HG03565 (cell line): ENCODE data around the gene MED13.

Source experiments
- ATAC-seq: cut with Tn5 transposase; IDR thresholded peaks from one replicate; pipeline ENCODE4 v1.9.1; 2021; ENCODE audit warnings: mild to moderate bottlenecking, moderate library complexity; ENCODE audit not compliant: unreplicated experiment

MED13 gene, protein sequence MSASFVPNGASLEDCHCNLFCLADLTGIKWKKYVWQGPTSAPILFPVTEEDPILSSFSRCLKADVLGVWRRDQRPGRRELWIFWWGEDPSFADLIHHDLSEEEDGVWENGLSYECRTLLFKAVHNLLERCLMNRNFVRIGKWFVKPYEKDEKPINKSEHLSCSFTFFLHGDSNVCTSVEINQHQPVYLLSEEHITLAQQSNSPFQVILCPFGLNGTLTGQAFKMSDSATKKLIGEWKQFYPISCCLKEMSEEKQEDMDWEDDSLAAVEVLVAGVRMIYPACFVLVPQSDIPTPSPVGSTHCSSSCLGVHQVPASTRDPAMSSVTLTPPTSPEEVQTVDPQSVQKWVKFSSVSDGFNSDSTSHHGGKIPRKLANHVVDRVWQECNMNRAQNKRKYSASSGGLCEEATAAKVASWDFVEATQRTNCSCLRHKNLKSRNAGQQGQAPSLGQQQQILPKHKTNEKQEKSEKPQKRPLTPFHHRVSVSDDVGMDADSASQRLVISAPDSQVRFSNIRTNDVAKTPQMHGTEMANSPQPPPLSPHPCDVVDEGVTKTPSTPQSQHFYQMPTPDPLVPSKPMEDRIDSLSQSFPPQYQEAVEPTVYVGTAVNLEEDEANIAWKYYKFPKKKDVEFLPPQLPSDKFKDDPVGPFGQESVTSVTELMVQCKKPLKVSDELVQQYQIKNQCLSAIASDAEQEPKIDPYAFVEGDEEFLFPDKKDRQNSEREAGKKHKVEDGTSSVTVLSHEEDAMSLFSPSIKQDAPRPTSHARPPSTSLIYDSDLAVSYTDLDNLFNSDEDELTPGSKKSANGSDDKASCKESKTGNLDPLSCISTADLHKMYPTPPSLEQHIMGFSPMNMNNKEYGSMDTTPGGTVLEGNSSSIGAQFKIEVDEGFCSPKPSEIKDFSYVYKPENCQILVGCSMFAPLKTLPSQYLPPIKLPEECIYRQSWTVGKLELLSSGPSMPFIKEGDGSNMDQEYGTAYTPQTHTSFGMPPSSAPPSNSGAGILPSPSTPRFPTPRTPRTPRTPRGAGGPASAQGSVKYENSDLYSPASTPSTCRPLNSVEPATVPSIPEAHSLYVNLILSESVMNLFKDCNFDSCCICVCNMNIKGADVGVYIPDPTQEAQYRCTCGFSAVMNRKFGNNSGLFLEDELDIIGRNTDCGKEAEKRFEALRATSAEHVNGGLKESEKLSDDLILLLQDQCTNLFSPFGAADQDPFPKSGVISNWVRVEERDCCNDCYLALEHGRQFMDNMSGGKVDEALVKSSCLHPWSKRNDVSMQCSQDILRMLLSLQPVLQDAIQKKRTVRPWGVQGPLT (N-terminal part only)

DNA sequence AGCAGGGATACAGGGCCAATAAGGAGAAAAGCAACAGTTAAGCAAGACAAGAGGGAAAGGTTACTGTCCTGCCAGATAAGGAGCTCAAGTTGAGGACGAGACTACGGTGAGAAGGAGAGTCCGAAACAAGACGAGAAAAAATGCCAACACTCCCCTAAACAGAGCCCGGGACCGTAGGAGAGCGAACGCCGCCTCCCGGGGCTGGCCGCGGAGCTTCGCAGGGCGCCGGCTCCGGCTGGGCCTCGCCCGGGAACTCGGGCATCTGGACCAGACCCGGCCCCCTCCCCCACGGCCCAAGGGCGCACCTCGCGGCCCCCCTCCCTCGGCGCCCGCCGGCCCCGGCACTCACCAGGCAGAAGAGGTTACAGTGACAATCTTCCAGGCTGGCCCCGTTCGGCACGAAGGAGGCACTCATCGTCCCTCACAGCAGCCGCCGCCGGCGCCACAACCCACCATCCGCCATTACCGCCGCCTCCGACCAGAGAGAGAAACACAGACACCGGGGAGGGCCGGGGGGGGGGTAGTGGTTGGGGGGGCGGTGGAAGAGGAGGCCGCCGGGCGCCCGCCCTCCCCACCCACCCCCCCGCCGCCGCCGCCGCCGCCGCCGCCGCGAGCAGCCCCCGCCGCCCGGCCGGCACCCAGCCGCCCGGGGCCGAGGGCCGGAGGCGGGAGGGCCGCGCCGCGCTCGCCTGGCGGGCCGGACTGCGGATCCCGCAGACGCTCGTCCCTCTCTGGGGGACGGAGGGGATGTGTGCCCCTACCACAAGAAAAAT is at the start of gene MED13:
MED13 (minus strand) TSS at position 488 of the 773 bp plus-strand sequence; CDS start at position 415, 73 bp downstream.
- ATAC-seq, result peak; percentile 1

DNA sequence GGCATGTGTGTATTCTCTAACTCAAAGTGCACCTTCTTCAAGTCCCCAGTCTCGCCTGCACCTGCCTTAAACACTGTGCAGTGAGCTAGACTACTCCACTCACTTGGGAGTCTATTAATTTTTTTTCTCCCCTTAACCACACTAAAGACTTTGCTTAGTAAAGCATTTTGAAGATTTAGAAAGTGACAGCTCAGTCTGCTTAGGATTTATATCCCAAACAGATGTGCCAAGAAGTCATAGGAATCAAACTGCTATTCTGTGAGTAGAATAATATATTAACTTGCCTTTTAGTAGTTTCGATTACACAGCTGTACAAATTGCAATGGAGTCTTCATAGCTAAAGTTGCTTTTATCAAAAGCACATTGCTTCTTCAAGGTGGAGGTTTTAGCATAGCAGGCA is 47.2 kb upstream of the MED13 start:
- no peak for ATAC-seq

DNA sequence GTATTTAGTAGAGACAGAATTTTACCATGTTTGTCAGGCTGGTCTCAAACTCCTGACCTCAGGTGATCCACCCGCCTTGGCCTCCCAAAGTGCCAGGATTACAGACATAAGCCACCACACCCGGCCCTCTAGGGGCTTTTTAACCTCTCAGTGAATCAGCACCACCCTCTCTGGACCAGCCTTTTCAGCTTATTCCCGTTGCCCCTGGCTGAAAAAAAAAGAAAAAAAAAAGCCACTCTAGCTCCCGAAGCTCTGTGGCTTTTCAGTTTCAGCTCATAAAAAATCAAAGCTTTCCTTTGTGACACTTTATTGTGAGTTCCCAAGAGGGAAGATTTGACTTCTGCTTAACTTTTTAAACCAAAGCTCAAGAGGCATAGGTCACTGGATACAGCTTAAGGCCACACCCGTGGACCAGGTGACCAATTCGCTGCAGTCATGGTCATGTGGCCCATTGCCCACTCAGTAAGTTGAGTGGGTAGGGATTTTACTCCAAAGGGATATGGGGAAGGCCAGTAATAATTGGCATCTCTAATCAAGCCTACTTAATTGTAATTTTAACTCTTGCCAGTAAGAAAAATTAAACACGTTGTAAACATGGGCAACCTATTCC is 46.6 kb upstream of the MED13 start:
- ATAC-seq, result no peak

DNA sequence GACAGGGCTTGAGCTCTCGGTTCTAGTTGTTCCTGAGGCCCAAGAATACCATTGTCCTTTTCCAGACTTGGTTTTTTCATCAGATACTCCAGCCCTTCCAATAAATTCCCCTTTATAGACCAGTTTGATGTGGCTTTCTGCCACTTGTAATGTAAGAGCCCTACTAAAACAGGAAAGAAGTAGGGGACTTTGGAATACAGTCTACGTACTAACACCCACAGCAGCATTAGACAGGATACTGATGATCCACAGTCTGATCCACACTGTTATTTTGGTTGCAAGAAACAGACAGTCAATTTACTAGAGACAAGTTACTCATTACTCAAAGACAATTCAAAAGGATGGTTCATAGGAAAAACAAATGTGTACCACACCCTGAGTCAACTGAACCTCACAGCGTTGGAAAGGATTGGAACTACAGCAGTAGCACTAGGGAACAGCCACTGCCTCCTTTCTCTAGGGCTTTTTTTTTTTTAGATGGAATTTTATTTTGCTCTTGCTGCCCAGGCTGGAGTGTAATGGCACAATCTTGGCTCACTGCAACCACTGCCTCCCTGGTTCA is 45.9 kb upstream of the MED13 start:
- ATAC-seq, result no peak

DNA sequence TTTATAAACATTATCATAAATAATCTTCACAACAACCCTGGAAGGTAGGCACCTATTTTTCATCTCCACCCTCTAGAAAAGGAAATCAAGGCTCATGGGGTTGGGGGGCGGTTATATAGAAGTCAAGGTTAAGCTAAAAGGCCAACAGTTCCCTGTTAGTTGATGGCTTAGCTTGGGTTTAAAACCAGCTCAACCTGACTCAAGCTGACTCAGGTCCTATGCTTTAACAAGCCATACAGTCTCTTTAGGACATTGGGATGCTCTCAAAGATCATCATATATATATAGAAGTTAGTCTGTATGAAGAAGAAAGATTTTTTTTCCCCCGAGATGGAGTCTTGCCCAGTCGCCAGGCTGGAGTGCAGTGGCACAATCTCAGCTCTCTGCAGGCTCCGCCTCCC is 44.8 kb upstream of the MED13 start:
- ATAC-seq, result no peak

DNA sequence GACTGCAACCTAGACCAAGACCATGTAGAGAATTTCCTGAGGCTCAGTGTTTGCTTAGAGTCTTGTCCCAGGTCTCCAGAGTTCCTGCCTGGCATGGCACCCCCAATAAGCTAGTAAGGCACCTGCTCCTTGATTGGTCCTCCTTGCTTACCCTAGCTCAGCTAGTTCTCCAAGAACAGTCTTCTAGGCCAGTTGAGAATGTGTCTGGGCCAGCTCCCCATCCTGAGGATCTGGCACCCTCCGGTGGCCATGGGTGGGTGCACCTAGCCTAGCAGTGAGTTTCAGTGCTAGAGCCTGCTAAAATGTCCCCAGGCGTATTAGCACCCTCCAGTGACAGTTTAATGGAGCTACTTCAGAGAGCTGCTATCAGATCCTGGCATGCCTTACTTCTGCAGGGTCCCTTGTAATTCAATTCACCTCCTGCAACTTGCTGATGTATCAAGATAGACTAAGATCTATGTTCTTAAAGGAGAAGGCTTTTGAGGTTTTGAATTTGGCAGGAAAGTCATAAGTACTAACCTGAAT is 44.4 kb upstream of the MED13 start:
- peak; percentile 99 for ATAC-seq

DNA sequence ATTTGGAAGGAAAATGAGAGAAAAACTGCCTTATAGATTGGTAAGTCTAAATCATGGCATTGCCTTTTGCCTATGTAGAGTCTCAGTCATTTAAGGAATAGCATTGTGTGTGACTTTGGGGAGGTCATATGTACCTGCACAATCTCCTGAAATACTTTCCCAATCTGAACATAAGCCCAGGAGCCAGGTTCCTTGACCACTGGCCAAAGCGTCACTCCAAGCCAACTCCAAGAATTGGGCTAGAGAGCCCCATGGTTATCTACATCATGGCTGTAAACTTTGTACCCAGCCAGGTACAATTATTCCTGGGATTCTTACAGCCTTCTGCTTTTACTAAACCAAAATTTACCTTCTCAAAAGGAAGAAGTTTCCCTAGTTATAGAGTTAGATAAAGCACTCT is 40.8 kb upstream of the MED13 start:
- no peak for ATAC-seq

DNA sequence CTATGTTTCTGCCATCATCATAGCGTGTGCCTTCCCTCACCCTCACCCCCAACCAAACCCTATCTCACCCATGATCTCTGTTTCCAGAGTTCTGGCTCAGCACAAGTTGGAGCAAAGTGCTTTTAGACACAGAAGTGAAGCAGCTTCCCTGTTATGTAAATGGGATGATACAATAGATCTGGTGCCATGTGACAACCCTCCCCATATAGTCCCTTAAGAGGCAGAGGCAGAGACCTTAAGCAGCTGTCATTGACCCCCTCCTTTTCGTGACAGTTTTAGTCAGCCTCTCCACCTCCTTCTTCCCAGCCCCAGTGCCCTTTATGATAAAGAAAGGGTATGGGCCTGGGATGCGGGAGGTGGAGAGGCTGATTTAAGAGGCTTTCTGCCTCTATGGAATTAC is 40.3 kb upstream of the MED13 start:
- ATAC-seq, result no peak

DNA sequence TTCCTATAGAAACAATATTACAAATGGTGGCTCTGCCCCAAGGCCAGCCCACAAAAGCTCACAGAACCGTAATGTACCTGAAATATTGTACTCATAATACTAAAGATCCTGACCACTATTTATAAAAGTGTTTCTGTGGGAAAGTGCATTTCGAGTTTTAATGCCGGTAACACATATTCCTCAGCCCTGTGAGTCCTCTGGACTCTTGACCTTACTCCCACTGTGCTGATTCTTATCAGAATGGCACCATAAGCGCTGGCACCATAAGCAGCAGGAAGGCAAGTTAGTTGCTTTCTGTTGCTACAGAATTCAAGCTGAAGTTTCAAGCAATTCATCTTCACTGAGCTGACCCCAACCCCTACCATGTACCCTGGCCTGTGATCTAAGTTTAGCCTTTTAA is 36.4 kb upstream of the MED13 start:
- no peak for ATAC-seq

DNA sequence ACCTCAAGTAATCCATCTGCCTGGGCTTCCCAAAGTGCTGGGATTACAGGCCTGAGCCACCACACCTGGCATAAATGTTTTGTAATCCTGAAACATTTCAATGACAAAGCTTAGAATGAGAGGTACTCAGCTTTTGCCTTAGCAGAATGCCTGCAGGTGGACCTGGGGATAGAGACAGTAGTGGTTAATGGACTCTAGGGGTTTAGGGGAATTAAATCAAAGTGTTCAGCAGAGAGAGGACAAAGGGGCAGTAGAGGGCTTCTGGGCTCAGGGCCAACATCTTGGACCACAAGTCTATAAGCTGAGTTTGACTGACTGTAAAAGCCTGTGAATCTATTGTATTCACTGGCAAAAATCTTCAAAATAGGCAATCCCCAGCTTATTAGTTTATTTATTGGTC is 36.0 kb upstream of the MED13 start:
- no peak for ATAC-seq

DNA sequence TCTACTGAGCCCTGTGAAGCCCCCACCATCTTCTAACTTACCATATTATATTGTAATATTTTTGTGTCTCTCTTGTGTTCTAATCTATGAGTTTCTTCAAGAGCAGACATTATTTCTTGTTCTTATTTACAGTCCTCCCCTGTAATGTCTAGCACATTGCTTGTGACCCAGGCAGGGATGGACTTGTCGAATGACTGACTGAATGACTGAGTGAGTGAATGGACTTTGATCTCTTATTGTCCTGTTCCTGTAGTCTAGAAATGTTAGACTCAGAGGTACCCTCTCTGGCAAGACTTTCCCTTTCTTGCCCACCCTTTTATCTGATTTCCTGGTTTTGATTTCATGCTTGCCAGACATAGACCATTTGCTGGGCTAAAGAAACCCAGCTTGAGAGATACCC is 35.0 kb upstream of the MED13 start:
- no peak for ATAC-seq

DNA sequence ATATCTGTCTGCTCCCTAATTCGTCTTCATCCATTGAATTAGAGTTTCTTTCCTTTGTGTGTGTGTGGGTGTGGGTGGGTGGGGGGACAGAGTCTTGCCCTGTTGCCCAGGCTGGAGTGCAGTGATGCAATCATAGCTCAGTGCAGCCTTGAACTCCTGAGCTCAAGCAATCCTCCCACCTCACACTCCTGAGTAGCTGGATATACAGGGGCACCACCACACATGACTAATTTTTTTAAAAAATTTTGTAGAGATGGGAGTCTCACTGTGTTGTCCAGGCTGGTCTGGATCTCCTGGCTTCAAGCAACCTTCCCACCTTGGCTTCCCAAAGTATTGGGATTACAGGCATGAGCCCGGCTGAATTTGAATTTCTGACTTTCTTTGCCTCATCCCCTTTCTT is 34.5 kb upstream of the MED13 start:
- ATAC-seq, result no peak

DNA sequence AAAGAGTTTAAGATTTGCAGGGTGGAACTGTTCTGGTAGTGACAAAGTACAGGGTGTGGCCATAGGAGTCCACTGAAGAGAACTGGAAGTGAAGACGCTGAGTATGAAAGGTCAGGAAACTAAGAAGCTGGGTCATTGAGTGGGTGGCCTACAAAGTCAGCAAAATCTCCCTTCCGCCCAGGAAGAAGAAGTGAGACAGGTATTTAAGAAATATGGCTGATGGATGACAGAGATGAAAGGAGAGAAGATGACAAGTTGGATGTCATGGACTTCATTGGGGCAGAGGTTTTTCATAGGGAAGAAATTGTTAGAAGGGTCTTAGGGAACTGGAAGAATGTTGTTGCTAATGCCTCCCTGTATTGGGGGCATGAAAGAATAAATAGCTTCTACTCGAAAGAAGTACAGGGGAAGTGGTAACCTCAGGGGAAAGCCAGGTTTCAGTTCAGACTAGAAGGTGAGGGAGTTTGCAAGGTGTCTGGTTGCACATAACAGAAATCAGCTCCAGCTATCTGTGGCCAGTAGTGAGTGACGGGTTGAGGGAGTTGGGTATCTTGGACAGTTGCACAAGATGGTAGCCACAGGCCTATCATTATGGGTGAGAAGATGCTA is 33.6 kb upstream of the MED13 start:
- ATAC-seq, result peak; percentile 81

DNA sequence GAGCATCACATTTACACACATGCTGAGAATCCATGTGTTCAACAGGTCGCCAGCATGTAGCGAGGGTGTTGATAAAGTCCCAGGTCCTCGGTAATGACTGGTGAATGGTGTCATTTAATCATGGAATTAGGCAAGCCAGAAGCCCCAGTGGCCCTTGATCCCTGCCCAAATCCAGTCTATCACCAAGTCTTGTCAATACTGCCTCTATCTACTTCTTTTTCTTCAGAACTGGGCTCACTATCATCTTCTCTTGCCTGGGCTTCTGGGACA is 31.3 kb upstream of the MED13 start:
- ATAC-seq, result no peak

DNA sequence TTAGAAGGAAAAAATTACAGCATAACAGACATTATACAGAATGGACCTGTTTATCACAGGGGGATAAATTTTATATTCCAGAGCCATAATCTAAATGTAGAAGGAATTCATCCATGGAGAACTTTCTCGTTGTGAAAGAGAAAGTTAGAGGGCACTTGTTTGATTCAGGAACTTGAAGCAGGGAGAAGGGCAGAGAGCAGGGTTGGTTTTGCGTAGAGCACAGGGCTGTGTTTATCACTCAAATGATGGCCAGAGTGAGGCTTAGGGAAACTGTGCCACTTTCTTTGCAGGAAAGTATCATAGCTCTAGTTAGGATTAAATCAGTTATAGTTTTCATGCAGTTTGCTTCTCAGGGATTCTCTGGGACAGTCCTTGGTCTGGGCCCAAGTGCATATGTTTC is 29.1 kb upstream of the MED13 start:
- no peak for ATAC-seq

DNA sequence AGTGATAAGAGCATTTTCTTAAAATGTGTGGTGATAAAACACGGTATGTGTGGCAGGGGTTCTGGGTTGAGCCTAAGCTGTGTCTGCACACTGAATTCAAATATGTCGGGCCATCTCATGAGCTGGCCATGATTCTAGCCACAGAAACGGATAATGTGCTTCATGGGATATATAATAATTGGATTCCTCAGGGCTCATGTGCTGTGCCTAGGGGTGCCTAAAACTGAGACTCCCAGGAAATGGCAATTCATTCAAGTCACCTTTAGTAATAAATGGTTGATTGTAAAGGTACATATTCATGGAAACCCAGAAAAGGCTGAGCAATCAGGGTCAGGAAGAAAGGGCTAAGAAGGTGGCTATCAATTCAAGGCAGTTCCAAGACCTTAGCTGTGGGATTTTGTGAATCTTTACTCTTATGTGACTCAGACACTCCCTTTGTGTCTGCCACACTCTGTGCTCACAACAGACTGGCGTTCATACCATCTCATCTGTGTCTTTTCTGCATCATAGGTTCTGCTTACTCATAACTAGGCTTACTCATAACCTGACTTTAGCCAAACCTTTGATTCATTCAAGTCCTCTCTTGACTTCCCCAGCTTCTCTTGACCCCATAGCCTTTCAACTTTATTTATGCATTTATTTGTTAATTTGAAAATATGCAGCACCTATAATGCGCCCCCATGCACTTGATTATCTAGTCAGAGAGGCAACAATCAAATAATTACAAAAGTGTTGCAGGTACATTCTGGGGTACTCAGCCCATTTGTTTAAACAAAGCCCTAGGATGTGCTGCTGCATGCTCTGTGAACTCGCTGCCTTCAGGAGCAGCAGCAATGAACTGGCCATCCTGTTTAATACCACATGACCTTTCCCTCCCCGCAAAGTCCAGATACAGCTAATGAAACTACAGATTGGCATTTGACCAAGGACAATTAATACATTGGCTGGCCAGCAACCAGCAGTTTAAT is 28.4 kb upstream of the MED13 start:
- ATAC-seq, result peak; percentile 99

DNA sequence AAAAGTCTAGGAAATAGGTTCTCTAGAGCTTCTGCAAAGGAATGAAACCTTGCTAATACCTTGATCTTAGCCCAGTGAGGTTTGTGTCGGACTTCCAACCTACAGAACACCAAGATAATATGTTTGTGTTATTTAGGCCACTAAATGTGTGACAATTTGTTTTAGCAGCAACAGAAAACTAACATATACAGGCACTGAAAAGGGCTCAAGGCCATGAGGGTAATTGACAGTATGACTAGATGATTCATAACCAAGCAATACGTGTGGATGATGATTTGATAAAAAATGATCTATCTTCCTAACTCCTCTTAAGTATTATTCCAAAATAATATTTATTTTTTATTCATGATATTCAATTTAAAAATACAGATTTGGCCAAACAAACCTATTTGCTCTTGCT is 27.7 kb upstream of the MED13 start:
- no peak for ATAC-seq

DNA sequence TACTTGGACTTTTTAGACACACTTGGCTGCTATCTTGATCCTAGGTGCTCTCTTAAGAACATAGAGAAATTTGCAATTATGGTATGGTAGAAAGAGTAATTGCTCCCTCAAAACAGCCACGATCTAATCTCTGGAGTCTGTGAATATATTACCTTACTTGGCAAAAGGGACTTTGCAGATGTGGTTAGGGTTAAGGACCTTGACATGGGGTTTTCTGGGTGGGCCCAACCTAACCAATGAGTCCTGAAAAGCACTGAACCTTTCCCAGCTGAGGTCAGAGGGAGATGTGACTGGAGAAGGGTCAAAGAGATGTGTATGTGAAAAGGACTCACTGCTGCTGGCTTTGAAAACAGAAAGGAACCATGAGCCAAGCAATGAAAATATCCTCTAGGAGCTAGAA is 26.7 kb upstream of the MED13 start:
- no peak for ATAC-seq
